HG02852 (cell line): Measurements from ENCODE around the gene SHISA9.

Experiments used
- ATAC-seq: cut with Tn5 transposase; IDR thresholded peaks from one replicate; pipeline ENCODE4 v1.9.1; 2021; ENCODE audit warnings: mild to moderate bottlenecking, moderate library complexity; ENCODE audit not compliant: unreplicated experiment

The SHISA9 gene

DNA sequence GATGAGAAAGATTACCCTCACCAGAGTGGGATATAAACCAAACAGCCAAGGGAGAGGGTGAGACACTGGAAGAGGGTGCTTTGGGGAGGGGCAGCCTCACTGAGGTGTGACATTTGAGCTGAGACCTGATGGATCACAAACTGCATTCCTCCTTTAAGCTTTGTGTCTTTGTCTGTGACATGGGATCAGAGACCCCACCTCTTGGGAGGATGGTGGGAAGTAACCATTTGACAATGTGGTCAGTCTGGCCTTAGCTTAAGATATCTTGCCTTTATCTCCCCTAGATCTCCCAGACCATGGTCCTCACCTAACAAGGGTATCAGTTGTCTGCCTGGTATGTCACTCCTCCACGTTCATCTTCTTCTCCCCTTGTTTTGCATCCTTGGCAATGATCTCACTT is 163.4 kb downstream of the SHISA9 start:
- ATAC-seq = no peak

DNA sequence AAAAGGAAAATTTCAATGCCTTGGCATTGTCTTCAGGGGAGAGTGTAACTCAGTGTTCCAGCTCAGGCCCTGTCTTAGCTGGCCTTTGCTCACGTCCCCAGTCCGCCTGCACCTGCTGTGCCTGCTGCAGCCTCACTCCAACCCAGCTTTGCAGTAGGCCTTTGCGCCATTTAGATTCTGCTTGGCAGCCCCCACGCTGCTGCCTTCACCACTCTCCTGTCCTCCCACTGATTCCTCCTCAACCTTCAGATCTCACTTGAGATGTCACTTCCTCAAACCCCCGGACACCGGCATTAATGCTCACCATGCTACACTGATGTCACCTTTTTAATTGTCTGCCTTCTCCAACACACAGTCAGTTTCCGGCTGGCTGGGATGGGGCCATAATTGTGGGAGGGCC is 166.2 kb downstream of the SHISA9 start:
- no peak for ATAC-seq

- ATAC-seq = no peak
Measured at GRCh38 chr16:13068912-13069583, 167.7 kb downstream of the SHISA9 start.

DNA sequence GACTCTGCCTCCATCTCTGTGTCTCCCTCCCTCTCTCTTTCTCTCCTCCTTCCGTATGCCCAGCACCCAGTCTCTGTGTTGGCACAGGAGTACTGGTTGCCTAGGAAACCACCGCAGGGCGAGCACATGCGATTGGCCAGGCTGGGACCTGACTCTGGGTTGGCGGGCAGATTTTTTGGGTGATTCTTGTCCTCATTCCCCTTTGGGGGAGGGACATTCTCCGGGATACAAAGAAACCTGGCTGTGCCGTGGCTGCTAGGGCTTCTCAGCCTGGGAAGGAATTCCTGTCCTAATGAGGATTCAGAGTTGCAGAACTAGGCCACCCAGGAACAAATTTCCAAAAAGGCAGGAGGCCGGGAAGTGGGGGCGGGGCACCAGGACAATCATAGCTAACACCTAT is 168.9 kb downstream of the SHISA9 start:
- no peak for ATAC-seq

- ATAC-seq = no peak
Measured at GRCh38 chr16:13076878-13077277, 175.5 kb downstream of the SHISA9 start.

DNA sequence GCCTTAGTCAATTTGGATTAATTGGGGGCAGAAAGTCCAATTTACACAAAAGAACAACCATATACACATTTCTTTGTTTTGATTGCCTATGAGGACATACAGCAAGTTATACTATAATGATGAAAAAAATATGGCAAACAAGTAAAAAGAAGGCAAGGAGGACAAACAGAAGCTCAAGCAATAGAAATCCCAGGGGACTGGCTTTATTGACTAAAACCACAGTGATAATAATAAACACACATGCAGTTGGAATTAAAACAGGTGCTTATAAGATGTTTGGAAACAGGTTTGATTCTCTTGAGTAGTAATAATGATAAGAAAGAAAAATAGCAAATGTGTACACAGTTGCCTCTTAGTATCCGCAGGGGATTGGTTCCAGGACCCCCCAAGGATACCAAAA is 176.4 kb downstream of the SHISA9 start:
- no peak for ATAC-seq

- ATAC-seq = no peak
Measured at GRCh38 chr16:13080531-13080930, 179.1 kb downstream of the SHISA9 start.

DNA sequence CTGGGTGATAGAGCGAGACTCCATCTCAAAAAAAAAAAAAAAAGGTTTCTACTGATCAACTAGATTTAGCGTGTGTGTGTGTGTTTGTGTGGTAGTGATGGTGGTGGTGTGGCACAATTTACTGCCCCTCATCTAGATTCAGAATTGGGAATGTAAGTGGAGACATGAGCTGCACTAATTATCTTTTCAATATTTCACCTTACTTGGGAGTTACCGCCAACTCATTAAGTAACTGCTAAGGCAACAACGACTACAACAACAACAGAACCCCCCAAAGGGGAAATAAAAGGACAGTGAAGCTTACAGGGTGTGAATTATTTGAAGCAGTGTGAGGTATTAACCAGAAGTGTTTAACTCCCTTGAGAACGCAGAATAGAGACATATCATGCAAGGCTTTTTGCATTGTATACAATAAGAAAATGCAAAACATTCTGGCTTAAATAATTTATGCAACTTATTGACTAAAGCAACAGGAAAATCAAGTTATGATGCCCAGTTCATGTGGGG is 180.5 kb downstream of the SHISA9 start:
- no peak for ATAC-seq

GRCh38 chr16:13083681-13084080 is 182.3 kb downstream of the SHISA9 start:
- ATAC-seq = no peak

DNA sequence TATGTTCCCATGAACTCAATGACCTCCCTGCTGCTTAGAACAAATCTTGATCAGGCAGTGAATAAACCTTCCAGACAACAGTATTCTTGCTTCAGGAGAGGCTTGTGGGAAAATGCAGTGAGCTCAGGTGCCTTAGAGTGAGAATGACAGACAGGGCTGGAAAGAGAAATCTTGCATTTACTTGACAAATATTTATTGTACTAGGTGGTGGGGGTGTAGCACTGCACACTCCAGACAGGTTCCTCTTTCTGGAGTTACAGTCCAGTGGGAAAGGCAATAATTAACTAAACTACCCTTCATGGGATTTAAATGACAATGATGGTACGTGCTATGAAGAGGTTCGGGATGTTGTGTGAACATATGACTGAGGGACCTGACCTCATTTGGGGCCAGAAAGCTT is 182.9 kb downstream of the SHISA9 start:
- no peak for ATAC-seq

GRCh38 chr16:13093661-13094060 is 192.3 kb downstream of the SHISA9 start:
- no peak for ATAC-seq

DNA sequence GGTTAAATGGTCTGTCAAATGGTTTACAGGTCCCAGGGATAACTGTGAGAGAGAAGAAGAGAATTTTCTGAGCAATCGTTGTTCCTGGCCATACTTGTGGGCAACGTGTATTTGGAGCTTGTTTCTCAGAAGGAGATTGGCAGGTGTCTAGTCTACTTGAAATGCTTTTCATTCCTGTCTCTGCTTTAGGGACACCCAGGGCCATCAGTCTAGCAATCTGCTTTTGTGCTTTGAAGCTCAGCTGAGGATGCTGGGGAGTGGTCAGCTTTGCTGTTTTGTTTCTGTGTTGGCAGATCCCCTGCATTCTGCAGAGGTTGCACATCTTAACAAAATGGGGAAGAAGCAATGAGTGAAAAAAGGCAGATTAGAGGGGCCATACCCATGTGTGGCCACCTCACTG is 193.7 kb downstream of the SHISA9 start:
- ATAC-seq = no peak

GRCh38 chr16:13098536-13098935 is 197.1 kb downstream of the SHISA9 start:
- ATAC-seq = no peak

GRCh38 chr16:13099822-13100221 is 198.4 kb downstream of the SHISA9 start:
- no peak for ATAC-seq

DNA sequence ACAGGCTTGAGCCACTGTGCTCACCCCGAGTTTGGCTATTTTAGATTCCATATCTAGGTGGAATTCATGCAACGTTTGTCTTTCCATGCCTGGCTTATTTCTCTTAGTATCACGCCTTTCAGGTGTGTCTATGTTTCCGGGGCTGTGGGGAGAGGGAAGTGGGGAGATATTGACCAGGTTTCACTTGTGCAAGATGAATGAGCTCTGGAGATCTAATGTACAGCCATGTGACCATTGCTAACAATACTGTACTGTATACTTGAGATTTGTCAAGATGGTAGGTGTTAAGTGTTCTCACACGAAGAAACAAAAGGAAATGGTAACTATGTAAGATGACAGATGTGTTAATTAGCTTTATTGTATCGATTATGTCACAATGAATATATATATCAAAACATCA is 199.6 kb downstream of the SHISA9 start:
- ATAC-seq = no peak

DNA sequence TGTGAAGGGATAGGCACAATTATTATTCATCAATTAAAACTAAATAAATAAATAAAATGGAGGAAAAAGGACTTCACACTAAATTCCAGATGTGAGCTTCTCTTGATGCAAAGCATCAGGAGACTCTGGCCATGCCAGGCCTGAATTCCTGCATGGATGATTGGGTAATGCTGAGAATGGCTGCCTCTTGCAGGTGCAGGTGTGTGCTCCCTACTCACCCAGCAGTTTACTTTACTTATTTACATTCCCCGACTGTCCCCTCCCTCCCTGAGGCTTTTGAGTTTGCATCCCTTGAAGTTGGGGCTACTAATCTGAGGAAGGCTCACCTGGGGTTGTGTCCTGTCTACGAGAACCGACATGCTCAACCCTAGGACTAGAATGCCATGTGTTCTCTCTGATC is 200.4 kb downstream of the SHISA9 start:
- ATAC-seq = no peak

DNA sequence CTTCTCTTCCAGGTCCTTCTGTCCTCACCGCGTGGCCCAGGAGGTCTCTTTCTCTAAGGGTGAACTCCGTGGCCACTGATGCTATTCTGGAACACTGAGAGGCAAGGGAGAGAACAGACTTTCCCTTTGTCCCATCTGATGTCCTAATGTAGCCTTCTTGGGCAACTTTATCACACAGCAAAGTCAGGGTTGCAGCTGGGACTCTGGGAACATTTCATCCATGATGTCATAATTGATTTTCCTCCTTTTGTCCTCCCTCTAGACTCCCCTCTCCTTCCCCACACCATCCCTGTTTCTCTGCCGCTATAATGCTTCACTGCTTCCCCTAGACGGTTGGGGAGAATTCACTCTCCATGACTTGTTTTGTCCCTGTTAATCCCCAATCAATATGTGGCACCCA is 201.0 kb downstream of the SHISA9 start:
- no peak for ATAC-seq

- ATAC-seq = no peak
Measured at GRCh38 chr16:13103831-13104530, 202.6 kb downstream of the SHISA9 start.

GRCh38 chr16:13104772-13105171 is 203.4 kb downstream of the SHISA9 start:
- ATAC-seq = no peak

GRCh38 chr16:13105427-13105826 is 204.0 kb downstream of the SHISA9 start:
- no peak for ATAC-seq

DNA sequence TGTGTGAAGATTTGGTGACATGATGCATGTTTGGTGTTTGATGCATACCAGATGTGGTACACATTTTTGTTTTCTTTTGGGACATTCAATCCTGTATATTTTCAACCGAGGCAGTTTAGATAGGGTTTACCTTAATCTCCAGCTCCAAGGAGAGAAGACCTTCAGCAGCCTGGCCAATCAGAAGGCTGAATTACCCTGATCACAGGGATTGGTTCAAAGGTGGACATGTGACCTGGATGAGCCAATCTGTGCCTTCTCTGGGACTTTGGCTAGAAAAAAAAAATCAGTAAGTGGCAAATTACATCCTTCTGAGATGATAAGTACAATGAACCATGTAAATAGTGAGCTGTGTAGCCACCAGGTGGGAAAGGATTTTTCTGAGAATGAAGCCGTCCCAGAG is 205.1 kb downstream of the SHISA9 start:
- no peak for ATAC-seq

- no peak for ATAC-seq
Measured at GRCh38 chr16:13108126-13108525, 206.7 kb downstream of the SHISA9 start.

DNA sequence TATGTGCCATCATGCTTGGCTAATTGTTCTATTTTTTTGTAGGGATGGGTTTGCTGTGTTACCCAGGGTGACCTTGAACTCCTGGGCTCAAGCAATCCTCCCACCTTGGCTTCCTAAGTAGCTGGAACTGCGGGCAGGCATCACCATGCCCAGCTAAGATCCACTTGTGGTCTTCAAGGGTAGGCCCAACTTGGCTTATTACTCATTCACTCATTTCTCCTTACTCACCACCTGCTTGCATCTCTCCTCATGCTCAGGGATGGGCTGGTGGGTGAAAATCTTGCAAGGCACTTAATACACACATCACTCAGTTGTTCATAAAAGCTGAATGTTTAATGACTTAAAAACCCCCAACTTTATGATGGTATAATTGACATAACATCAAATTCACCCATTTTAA is 207.8 kb downstream of the SHISA9 start:
- ATAC-seq = no peak
